Right cardiac atrium (tissue), 5 donors: ENCODE measurements around the gene SERPINE1. TPM values are rescaled to one million over a fixed set of nuclear protein-coding genes. Genes with fewer than 3 reads are reported as not detected.

Experiments used
- ATAC-seq, 2 donors: fragments of 200-7000 bp; cut with Tn5 transposase; one replicate each; pipeline versions ENCODE4 v1.8.0 to v1.9.1; 2020; ENCODE audit warnings: moderate library complexity in 2 of 2, mild to moderate bottlenecking in 1 of 2
- DNase-seq, 3 donors: peaks; one replicate each; pipeline ENCODE4 v3.0.0-alpha.2; 2020
- H3K27ac ChIP-seq: one replicate; pipeline ENCODE4 v1.5.1; 2013; ENCODE audit warnings: mild to moderate bottlenecking, low read length, control low read depth, moderate library complexity
- H3K27me3 ChIP-seq: one replicate; pipeline ENCODE4 v1.6.1; 2013; ENCODE audit not compliant: control insufficient read depth, insufficient read depth
- H3K4me1 ChIP-seq: one replicate; pipeline ENCODE4 v1.6.1; 2013; ENCODE audit warnings: low read length; ENCODE audit not compliant: control insufficient read depth, insufficient read depth
- H3K4me3 ChIP-seq: one replicate; pipeline ENCODE4 v1.5.1; 2013; ENCODE audit warnings: low read length, control low read depth
- H3K9me3 ChIP-seq: one replicate; pipeline ENCODE4 v1.6.1; 2013; ENCODE audit warnings: low read length; ENCODE audit not compliant: control insufficient read depth
- WGBS: extraction: QIAGEN DNeasy Blood & Tissue Kit; methylation state at CpG from one replicate; pipeline ENCODE4 v1.1.7; 2013; 5-methylcytosine and 5-hydroxymethylcytosine counted together
- intact Hi-C, 4 donors: fragments of 100-400 bp; cut with DNase I; formaldehyde crosslinking; loops; one replicate each; pipeline versions ENCODE4 v1.11.0 to v1.14.0; 2022 to 2023
- polyA plus RNA-seq: library from polyadenylated mRNA; stranded (reverse); fragments of 200-250 nt; gene quantifications from one replicate; pipeline ENCODE4 v1.2.3, GENCODE V29; 2013
- total RNA-seq, 4 donors: library from RNA; stranded (reverse); fragmentation: NEBNext Ultra II Directional; extraction: Animal tissue kit (Norgen Biotek cat#: 25700); gene quantifications; one replicate each; pipeline ENCODE4 v1.2.1, GENCODE V29; 2021
- donor health status: healthy with polysubstance abuse.
- donor health status: DM: no; HTN: yes; CAD: no.
- donor health status: DM: no; HTN: no; CAD: no.
- donor health status: DM: no; HTN: yes; CAD: no; lungs with severe emphysema.
- donor health status: DM: yes; HTN: yes; CAD: no.

The SERPINE1 gene
- total and polyA plus RNA-seq, 5 donors = 1.2 to 11.9 (median 2.3) TPM

DNA sequence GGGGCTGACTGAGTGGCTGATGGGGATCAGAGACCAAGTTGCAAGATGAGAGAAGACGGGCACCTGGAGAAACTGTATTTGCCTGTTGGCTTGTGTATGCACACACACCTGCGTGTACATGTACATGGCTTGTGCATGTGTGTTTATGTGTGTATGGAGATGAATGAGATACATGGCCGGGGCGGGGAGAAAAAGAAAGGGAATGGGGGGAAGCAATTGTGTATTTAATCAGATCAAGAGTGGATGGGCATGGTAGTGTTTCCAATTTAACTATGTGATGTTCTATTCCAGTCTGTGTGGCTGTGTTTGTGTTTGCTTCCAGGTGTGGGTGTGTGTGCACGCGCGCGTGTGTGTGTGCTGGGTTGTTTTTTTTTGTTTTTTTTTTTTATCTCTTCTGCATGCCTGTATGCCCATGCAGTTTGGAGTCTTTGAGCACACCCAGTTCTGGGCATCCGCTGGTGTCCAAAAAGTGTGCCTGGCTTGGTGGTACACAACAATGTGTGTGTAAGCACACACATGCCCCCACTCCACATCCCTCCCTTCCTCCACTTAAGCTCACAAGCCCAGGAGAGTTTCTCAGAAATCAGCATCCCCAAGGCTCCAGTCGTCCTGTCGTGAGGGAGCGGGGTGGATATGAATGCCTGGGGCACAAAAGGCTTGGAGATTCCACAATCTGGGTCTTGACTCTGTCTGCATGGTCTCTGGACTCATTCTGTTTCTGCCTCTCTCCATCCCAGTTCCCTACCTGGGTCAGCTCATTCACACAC lies 40.9 kb downstream of the SERPINE1 start:
- intact Hi-C loops = loop anchor here in 1 of 4 donors (10.0 kb wide), 1 partner anchor 273 kb away; the partner anchor contains the start of gene ACHE
- Histone ChIP-seq H3K9me3 (no peaks in the 10 kb centered on the region), H3K4me1 (peaks cover 6% of the 10 kb centered on the region), H3K27ac (no peak overlapping the region), H3K27me3 (no peaks in the 10 kb centered on the region), H3K4me3 (no peak overlapping the region)
- WGBS = 4% methylated on average over 12 of the region's 12 CpGs
- ATAC-seq (no peak), DNase-seq (no peak)

- DNase-seq (no peak), ATAC-seq (no peak)
- Histone ChIP-seq H3K27me3 (no peaks in the 10 kb centered on the region), H3K9me3 (no peaks in the 10 kb centered on the region), H3K4me3 (no peak overlapping the region), H3K27ac (no peak overlapping the region), H3K4me1 (peaks cover 4% of the 10 kb centered on the region)
- intact Hi-C loops = loop anchor here in 1 of 4 donors (10.0 kb wide), 1 partner anchor 274 kb away; the partner anchor contains the start of gene ACHE
- 2% methylated on average over 6 of the region's 6 CpGs for WGBS
These were observed 41.6 kb downstream of the SERPINE1 start for GRCh38 chr7:101168412-101169049.

GRCh38 chr7:101169110-101169837 lies 42.4 kb downstream of the SERPINE1 start:
- H3K4me3 ChIP-seq = no peak overlapping the region
- DNase-seq (no peak), ATAC-seq (no peak)
- H3K27me3 ChIP-seq = no peaks in the 10 kb centered on the region
- H3K4me1 ChIP-seq = no peaks in the 10 kb centered on the region
- WGBS = 2% methylated on average over 18 of the region's 18 CpGs
- intact Hi-C loops = loop anchor here in 1 of 4 donors (10.0 kb wide), 1 partner anchor 274 kb away; the partner anchor contains the start of gene ACHE
- no peaks in the 10 kb centered on the region for H3K9me3 ChIP-seq
- no peak overlapping the region for H3K27ac ChIP-seq

DNA sequence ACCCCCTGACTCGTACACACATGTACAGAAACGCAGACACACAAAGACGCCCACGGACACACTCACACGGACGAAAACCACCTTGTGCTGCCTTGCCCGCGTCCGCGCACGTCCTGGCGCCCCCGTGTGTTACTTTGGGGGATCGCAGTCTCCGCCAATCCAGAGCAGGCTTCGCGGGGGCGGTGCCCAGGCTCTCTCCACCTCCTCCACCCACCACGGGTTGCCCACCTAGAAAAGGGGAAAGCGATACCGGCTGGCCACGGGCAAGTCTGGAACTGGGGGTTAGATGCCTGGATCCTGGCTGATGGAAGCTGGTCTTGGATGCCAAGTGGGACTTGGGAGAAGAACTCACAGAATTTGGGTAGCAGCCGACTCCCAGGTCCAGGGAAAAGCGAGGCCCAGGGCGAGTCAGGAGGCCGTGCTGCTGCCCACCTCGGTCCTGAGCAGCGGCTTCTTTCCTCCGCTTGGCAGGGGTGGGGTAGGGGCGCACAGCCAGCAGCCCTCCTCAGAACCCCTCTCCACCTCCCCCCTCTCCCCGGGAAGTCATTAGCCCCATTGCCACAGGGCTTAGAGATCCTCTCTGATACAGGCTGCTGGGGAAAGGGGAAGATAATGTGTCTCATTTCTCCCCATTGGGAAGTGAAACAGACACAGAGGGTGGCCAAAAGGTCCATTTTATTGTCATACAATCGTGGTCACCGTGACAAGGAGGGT lies 43.1 kb downstream of the SERPINE1 start:
- H3K27ac ChIP-seq = no peak overlapping the region
- H3K4me3 ChIP-seq = no peak overlapping the region
- WGBS = 2% methylated on average over 33 of the region's 33 CpGs
- no peaks in the 10 kb centered on the region for H3K9me3 ChIP-seq
- no peaks in the 10 kb centered on the region for H3K27me3 ChIP-seq
- ATAC-seq = peak; percentile 42 to 53
- intact Hi-C loops = loop anchor here in 1 of 4 donors (10.0 kb wide), 1 partner anchor 275 kb away; the partner anchor contains the start of gene ACHE
- H3K4me1 ChIP-seq = no peaks in the 10 kb centered on the region
- peak; percentile 67 to 88 (median 86) for DNase-seq

DNA sequence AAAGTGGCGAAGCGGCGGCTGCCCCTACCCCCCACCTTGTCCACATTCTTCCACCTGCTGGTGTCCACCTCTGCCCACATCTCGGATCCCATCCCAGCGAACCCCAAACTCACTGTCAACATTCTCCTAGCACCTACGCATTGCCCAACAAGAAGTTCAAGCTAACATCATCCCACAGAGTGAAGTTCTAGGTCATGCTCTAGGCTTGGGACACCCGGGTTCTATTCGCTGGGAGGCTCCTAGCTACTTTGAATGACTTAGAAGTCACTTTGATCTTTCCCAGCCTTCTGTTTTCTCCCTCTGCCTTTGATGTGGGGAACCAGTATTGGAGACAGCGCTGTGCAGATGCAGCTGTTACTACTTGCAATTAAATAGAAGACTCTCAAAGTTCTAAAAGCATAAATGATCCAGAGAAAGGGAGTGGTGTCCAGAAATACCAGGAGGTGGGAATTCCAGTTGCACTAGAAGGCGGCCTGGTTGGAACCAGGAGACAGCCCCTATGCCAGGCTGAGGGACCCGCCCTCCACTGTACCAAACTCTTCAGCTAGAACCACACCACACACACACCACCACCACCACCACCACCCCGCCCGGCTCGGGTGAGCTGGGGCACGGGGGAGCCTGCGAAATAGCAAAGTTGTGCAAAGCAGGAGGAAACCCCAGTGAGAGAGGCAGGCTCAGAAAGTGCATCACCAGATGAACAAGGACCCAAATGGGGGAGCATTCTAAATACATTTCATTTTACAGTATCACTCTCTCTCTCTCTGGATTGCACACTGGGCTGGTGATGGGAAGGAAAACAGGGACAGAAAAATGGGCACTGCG lies 43.9 kb downstream of the SERPINE1 start:
- ATAC-seq = no peak
- WGBS = 3% methylated on average over 17 of the region's 17 CpGs
- H3K4me1 ChIP-seq = no peaks in the 10 kb centered on the region
- intact Hi-C loops = no loop called here
- no peaks in the 10 kb centered on the region for H3K27me3 ChIP-seq
- no peak overlapping the region for H3K27ac ChIP-seq
- no peaks in the 10 kb centered on the region for H3K9me3 ChIP-seq
- DNase-seq = no peak
- no peak overlapping the region for H3K4me3 ChIP-seq

DNA sequence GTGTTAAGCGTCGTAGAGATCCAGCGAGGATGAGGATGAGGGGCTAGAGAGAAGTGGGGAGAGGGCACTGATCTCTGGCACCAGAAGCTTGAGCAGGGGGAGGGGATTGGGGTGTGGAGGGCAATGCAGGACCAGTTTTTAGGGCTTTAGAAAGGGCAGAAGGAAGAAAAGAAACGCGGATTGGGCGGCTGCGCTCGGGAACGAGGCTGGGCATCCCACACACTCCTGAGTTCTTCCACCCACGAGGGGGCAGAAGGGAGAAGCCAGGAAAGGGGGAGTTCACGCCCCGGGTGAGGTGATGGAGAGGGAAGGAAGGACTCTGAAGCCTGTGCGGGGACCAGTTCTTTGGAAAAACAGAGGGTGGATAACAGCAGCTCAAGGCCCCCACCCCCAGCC lies 44.5 kb downstream of the SERPINE1 start:
- Histone ChIP-seq H3K27me3 (no peaks in the 10 kb centered on the region), H3K27ac (no peak overlapping the region), H3K4me3 (no peak overlapping the region), H3K4me1 (no peaks in the 10 kb centered on the region), H3K9me3 (no peaks in the 10 kb centered on the region)
- WGBS = 1% methylated on average over 13 of the region's 13 CpGs
- ATAC-seq = no peak
- intact Hi-C loops = no loop called here
- no peak for DNase-seq

GRCh38 chr7:101172005-101172853 lies 45.3 kb downstream of the SERPINE1 start:
- 2% methylated on average over 79 of the region's 79 CpGs for WGBS
- ATAC-seq = no peak
- Histone ChIP-seq H3K4me1 (no peaks in the 10 kb centered on the region), H3K9me3 (no peaks in the 10 kb centered on the region), H3K4me3 (no peak overlapping the region), H3K27ac (no peak overlapping the region), H3K27me3 (no peaks in the 10 kb centered on the region)
- intact Hi-C loops = no loop called here
- DNase-seq = no peak

GRCh38 chr7:101172854-101173751 lies 46.2 kb downstream of the SERPINE1 start:
- intact Hi-C loops = no loop called here

More at GRCh38 chr7:101172854-101173751, 46.2 kb downstream of the SERPINE1 start:
- Histone ChIP-seq H3K4me3 (no peak overlapping the region), H3K27me3 (no peaks in the 10 kb centered on the region), H3K9me3 (no peaks in the 10 kb centered on the region), H3K4me1 (no peaks in the 10 kb centered on the region), H3K27ac (no peak overlapping the region)
- DNase-seq (peak; percentile 75 to 85 (median 81)), ATAC-seq (peak; percentile 50 to 71)
- WGBS = 2% methylated on average over 53 of the region's 53 CpGs
